HG03571 (cell line): ENCODE measurements around the gene CDK19.

Experiments used
- ATAC-seq: cut with Tn5 transposase; IDR thresholded peaks from one replicate; pipeline ENCODE4 v1.9.1; 2021; ENCODE audit not compliant: unreplicated experiment

CDK19 gene

GRCh38 chr6:110662490-110663211, 152.6 kb downstream of the CDK19 start:
- no peak for ATAC-seq

GRCh38 chr6:110661414-110661813, 153.9 kb downstream of the CDK19 start:
- no peak for ATAC-seq

- ATAC-seq: no peak
Observed at GRCh38 chr6:110660066-110660655, 155.1 kb downstream of the CDK19 start.

GRCh38 chr6:110658631-110659211, 156.5 kb downstream of the CDK19 start:
- ATAC-seq: no peak

GRCh38 chr6:110656492-110656891, 158.8 kb downstream of the CDK19 start:
- no peak for ATAC-seq

- ATAC-seq: no peak
Observed at GRCh38 chr6:110655821-110656220, 159.4 kb downstream of the CDK19 start.

GRCh38 chr6:110654096-110654820, 161.0 kb downstream of the CDK19 start:
- no peak for ATAC-seq

- no peak for ATAC-seq
Observed at GRCh38 chr6:110653381-110653780, 161.9 kb downstream of the CDK19 start.

GRCh38 chr6:110652520-110652919, 162.7 kb downstream of the CDK19 start:
- no peak for ATAC-seq

- no peak for ATAC-seq
Observed at GRCh38 chr6:110650755-110651154, 164.5 kb downstream of the CDK19 start.

GRCh38 chr6:110649704-110650103, 165.6 kb downstream of the CDK19 start:
- no peak for ATAC-seq

GRCh38 chr6:110646951-110647910, 168.0 kb downstream of the CDK19 start:
- no peak for ATAC-seq

GRCh38 chr6:110646419-110646698, 168.9 kb downstream of the CDK19 start:
- ATAC-seq: no peak

- no peak for ATAC-seq
Observed at GRCh38 chr6:110645685-110646418, 169.4 kb downstream of the CDK19 start.

- ATAC-seq: no peak
Observed at GRCh38 chr6:110643175-110643574, 172.1 kb downstream of the CDK19 start.

- no peak for ATAC-seq
Observed at GRCh38 chr6:110642711-110643110, 172.6 kb downstream of the CDK19 start.

- no peak for ATAC-seq
Observed at GRCh38 chr6:110636781-110637180, 178.5 kb downstream of the CDK19 start.

- no peak for ATAC-seq
Observed at GRCh38 chr6:110635096-110635495, 180.2 kb downstream of the CDK19 start.

GRCh38 chr6:110633731-110634213, 181.5 kb downstream of the CDK19 start:
- ATAC-seq: no peak

GRCh38 chr6:110629153-110629552, 186.1 kb downstream of the CDK19 start:
- no peak for ATAC-seq
